Smooth muscle cell (in vitro differentiated cells): ENCODE measurements around the gene GNG14. TPM values are rescaled to one million over a fixed set of nuclear protein-coding genes. Genes with fewer than 3 reads are reported as not detected.
"Not testable (repeated sequence)": the region's sequence is repeated elsewhere in the genome, so short reads cannot be mapped to it uniquely, and the experiment has no call there.

Experiments
- DNase-seq: peaks from one replicate; lab custom pipeline; 2025; ENCODE audit not compliant: unreplicated experiment; lab: John Stamatoyannopoulos, UW
- H2AFZ ChIP-seq: fragments of 200-600 bp; sonication (generic); 2 replicates; pipeline ENCODE4 v1.6.0; 2016; ENCODE audit warnings: antibody characterized with exemption, low read depth, mild to moderate bottlenecking
- H3F3A ChIP-seq: fragments of 200-600 bp; sonication (generic); 2 replicates; pipeline ENCODE4 v1.6.0; 2017; ENCODE audit warnings: antibody characterized with exemption, low read depth
- H3K27ac ChIP-seq: fragments of 200-600 bp; sonication (generic); 2 replicates; pipeline ENCODE4 v1.5.1; 2016; ENCODE audit warnings: low read depth, mild to moderate bottlenecking
- H3K27me3 ChIP-seq: fragments of 200-600 bp; sonication (generic); 2 replicates; pipeline ENCODE4 v1.6.1; 2016; ENCODE audit warnings: low read depth, mild to moderate bottlenecking
- H3K36me3 ChIP-seq: fragments of 200-600 bp; sonication (generic); 2 replicates; pipeline ENCODE4 v1.5.1; 2016; ENCODE audit warnings: low read depth
- H3K4me1 ChIP-seq: fragments of 200-600 bp; sonication (generic); 2 replicates; pipeline ENCODE4 v1.5.1; 2016; ENCODE audit warnings: low read depth
- H3K4me2 ChIP-seq: fragments of 200-600 bp; sonication (generic); 2 replicates; pipeline ENCODE4 v1.6.0; 2016; ENCODE audit warnings: mild to moderate bottlenecking
- H3K4me3 ChIP-seq: fragments of 200-600 bp; sonication (generic); 2 replicates; pipeline ENCODE4 v1.5.1; 2016; ENCODE audit warnings: mild to moderate bottlenecking
- H3K79me2 ChIP-seq: fragments of 200-600 bp; sonication (generic); 2 replicates; pipeline ENCODE4 v1.6.0; 2016; ENCODE audit warnings: low read depth, mild to moderate bottlenecking
- H3K9ac ChIP-seq: fragments of 200-600 bp; sonication (generic); 2 replicates; pipeline ENCODE4 v1.6.0; 2016; ENCODE audit warnings: low read depth
- H3K9me3 ChIP-seq: fragments of 200-600 bp; sonication (generic); replicated peaks from 2 replicates; pipeline ENCODE4 v1.5.1; 2016; ENCODE audit warnings: low read depth
- H4K20me1 ChIP-seq: fragments of 200-600 bp; sonication (generic); 2 replicates; pipeline ENCODE4 v1.6.0; 2016; ENCODE audit warnings: low read depth
- WGBS: methylation state at CpG from one replicate; pipeline ENCODE4 v1.1.7; 2016; ENCODE audit warnings: low lambda C conversion rate; 5-methylcytosine and 5-hydroxymethylcytosine counted together
- polyA plus RNA-seq: library from polyadenylated mRNA; unstranded; fragments of >200 nt; fragmentation: Nextera tagmentation; extraction: Ambion mirVana; gene quantifications from 2 replicates; pipeline ENCODE4 v1.2.1, GENCODE V29; 2016
- total RNA-seq: library from RNA; depleted of rRNA; stranded (reverse); fragments of >200 nt; gene quantifications from 2 replicates; pipeline ENCODE4 v1.2.3, GENCODE V29; 2014
- TF ChIP-seq, protein P1 (sequence below): fragments of 200-600 bp; sonication (generic); IDR thresholded peaks from 2 replicates; pipeline ENCODE4 v1.5.1; 2017; ENCODE audit warnings: borderline replicate concordance, mild to moderate bottlenecking, antibody characterized with exemption; ENCODE audit not compliant: insufficient read depth, poor library complexity, severe bottlenecking

The GNG14 gene
- total and polyA plus RNA-seq, 2 experiments from 2014 or later = not detected

DNA sequence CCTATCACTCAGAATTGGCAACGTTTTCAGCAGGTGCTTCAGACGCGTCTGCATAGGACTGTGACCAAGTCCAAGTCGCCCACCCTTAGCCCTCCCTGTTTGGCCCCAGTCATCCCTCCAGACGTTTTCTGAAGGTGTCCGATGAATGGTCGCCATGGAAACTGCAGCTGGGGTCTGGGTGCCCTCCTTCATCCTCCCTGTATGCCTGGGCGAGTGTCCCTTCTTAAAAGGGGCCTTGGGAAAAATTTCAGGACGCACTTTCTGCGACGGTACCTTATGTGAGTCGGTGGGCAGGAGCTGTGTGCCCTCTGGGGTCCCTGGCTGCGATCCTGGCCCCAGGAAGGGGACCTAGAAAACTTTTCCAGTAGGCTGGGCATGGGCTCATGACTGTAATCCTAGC is 46.3 kb upstream of the GNG14 start:
- H3K4me2 ChIP-seq = no peak overlapping the region
- no peak overlapping the region for H3K27ac ChIP-seq
- H3K79me2 ChIP-seq = no peaks in the 10 kb centered on the region
- no peaks in the 10 kb centered on the region for H3K27me3 ChIP-seq
- H3K4me1 ChIP-seq = peaks cover 4% of the 10 kb centered on the region
- H3K9ac ChIP-seq = no peak overlapping the region
- no peak overlapping the region for H2AFZ ChIP-seq
- TF ChIP-seq, protein P1, sequence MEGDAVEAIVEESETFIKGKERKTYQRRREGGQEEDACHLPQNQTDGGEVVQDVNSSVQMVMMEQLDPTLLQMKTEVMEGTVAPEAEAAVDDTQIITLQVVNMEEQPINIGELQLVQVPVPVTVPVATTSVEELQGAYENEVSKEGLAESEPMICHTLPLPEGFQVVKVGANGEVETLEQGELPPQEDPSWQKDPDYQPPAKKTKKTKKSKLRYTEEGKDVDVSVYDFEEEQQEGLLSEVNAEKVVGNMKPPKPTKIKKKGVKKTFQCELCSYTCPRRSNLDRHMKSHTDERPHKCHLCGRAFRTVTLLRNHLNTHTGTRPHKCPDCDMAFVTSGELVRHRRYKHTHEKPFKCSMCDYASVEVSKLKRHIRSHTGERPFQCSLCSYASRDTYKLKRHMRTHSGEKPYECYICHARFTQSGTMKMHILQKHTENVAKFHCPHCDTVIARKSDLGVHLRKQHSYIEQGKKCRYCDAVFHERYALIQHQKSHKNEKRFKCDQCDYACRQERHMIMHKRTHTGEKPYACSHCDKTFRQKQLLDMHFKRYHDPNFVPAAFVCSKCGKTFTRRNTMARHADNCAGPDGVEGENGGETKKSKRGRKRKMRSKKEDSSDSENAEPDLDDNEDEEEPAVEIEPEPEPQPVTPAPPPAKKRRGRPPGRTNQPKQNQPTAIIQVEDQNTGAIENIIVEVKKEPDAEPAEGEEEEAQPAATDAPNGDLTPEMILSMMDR = no peak
- WGBS = 89% methylated on average over 13 of the region's 13 CpGs
- H3K4me3 ChIP-seq = no peak overlapping the region
- H4K20me1 ChIP-seq = no peaks in the 10 kb centered on the region
- no peaks in the 10 kb centered on the region for H3K9me3 ChIP-seq
- no peak for DNase-seq
- no peaks in the 10 kb centered on the region for H3K36me3 ChIP-seq
- no peaks in the 10 kb centered on the region for H3F3A ChIP-seq

DNA sequence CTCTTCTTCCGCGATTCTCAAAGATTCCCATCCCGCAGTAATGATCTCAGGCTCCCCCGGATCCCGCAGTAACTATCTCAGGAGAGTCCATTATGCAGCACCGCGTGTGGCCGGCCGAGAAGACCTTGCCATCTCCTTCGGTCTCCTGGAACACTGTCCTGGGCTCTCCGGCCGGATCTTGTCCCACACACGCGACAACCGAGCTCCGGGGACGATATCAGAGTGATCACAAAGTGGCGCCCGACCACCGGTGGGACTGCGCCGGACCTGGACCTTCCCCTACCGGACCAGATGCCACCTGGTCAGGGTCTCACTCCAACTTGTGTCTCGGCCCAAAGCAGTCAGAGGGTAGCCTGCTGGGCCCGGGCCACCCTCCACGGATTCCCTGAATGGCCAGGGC is 45.3 kb upstream of the GNG14 start:
- Histone ChIP-seq H3K4me3 (no peak overlapping the region), H3K36me3 (no peaks in the 10 kb centered on the region), H3K79me2 (no peaks in the 10 kb centered on the region), H2AFZ (no peak overlapping the region), H3K9ac (no peak overlapping the region), H3K9me3 (no peaks in the 10 kb centered on the region), H3K27ac (no peak overlapping the region), H4K20me1 (no peaks in the 10 kb centered on the region), H3F3A (no peaks in the 10 kb centered on the region), H3K4me2 (no peak overlapping the region), H3K27me3 (no peaks in the 10 kb centered on the region), H3K4me1 (peaks cover 4% of the 10 kb centered on the region)
- 97% methylated on average over 26 of the region's 26 CpGs for WGBS
- DNase-seq = no peak
- TF ChIP-seq, protein P1 = no peak

DNA sequence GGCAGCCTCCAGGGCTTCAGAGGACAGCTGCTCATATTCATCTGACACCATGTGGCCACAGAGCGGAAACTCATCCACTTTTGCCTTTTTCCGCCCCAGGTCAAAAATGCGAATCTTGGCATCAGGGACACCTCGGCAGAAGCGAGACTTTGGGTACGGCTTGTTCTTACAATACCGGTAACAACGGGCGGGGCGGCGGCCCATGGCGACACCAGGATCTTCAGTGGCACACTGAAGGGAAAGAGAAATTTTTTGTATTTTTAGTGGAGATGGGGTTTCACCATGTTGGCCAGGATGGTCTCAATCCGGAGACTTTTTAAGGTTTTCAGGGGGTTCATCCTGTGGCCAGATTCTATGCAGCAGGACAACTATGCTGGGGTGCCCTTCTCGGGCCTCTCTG is 44.1 kb upstream of the GNG14 start:
- WGBS = 97% methylated on average over 14 of the region's 14 CpGs
- not testable (repeated sequence) for H2AFZ ChIP-seq, H3K4me2 ChIP-seq, H3F3A ChIP-seq, H3K4me3 ChIP-seq, H4K20me1 ChIP-seq, H3K9me3 ChIP-seq, H3K4me1 ChIP-seq, H3K27me3 ChIP-seq, H3K27ac ChIP-seq, H3K36me3 ChIP-seq, H3K79me2 ChIP-seq, H3K9ac ChIP-seq, DNase-seq

DNA sequence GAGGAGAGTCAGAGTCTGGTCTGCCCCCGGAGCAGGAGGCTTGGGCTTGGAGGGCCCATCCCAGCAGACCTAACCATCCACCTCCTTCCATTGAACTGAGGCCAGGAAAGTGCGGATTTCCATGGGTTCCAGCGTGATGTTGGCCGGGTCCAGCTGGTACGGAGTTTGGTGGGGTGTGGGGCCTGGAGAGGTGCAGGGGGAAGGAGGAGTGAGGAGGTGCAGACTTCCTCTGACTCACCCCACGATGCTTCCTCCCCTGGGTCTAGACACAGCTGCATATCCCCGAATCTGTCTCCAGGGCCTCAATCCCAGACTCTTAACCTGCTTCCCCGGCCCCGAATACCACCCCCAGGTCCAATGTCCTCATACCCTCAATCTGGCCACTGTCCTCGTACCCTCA is 41.2 kb upstream of the GNG14 start:
- no peak overlapping the region for H3K27ac ChIP-seq
- no peaks in the 10 kb centered on the region for H4K20me1 ChIP-seq
- DNase-seq = no peak
- H3K27me3 ChIP-seq = no peaks in the 10 kb centered on the region
- no peak overlapping the region for H3K9ac ChIP-seq
- no peaks in the 10 kb centered on the region for H3F3A ChIP-seq
- no peaks in the 10 kb centered on the region for H3K9me3 ChIP-seq
- WGBS = 94% methylated on average over 9 of the region's 10 CpGs
- TF ChIP-seq, protein P1 = no peak
- H3K36me3 ChIP-seq = no peaks in the 10 kb centered on the region
- H2AFZ ChIP-seq = no peak overlapping the region
- no peaks in the 10 kb centered on the region for H3K79me2 ChIP-seq
- no peak overlapping the region for H3K4me3 ChIP-seq
- H3K4me2 ChIP-seq = no peak overlapping the region
- H3K4me1 ChIP-seq = no peaks in the 10 kb centered on the region
